SK-N-SH treated with all-trans-retinoic acid at 6 μM for 48 hours (cell line): ENCODE results near the gene BRPF1.

Source experiments
- BACH2 ChIP-seq: fragments of 250-450 bp; sonication (Bioruptor Pico); IDR thresholded peaks from 2 replicates; pipeline ENCODE4 v1.9.0; 2021; ENCODE audit warnings: mild to moderate bottlenecking, borderline replicate concordance
- CREB5 ChIP-seq: fragments of 250-450 bp; sonication (Bioruptor Pico); IDR thresholded peaks from 2 replicates; pipeline ENCODE4 v1.5.1; 2020; ENCODE audit warnings: low read depth, mild to moderate bottlenecking, moderate library complexity
- OSR1 ChIP-seq: fragments of 250-450 bp; sonication (Bioruptor Pico); IDR thresholded peaks from 2 replicates; pipeline ENCODE4 v1.8.0; 2022; ENCODE audit warnings: moderate library complexity, mild to moderate bottlenecking, inconsistent platforms
- PATZ1 ChIP-seq: fragments of 250-450 bp; sonication (Bioruptor Pico); IDR thresholded peaks from 2 replicates; pipeline ENCODE4 v1.8.0; 2020; ENCODE audit warnings: mild to moderate bottlenecking, moderate library complexity, borderline replicate concordance
- RARB ChIP-seq: fragments of 250-450 bp; sonication (Bioruptor Pico); IDR thresholded peaks from 2 replicates; pipeline ENCODE4 v1.8.0; 2021; ENCODE audit warnings: mild to moderate bottlenecking, moderate library complexity
- TOX ChIP-seq: fragments of 250-450 bp; sonication (Bioruptor Pico); IDR thresholded peaks from 2 replicates; pipeline ENCODE4 v1.8.0; 2021; ENCODE audit warnings: mild to moderate bottlenecking, moderate library complexity, borderline replicate concordance
- TSHZ2 ChIP-seq: fragments of 250-450 bp; sonication (Bioruptor Pico); IDR thresholded peaks from 2 replicates; pipeline ENCODE4 v1.5.0; 2020; ENCODE audit warnings: mild to moderate bottlenecking, moderate library complexity
- ZC3H10 ChIP-seq: fragments of 250-450 bp; sonication (Bioruptor Pico); IDR thresholded peaks from 2 replicates; pipeline ENCODE4 v1.5.1; 2021; ENCODE audit warnings: mild to moderate bottlenecking, moderate library complexity
- ZFP3 ChIP-seq: fragments of 250-450 bp; sonication (Bioruptor Pico); IDR thresholded peaks from 2 replicates; pipeline ENCODE4 v1.5.0; 2020; ENCODE audit warnings: mild to moderate bottlenecking, moderate library complexity
- ZNF70 ChIP-seq: fragments of 450-650 bp; formaldehyde crosslinking; IDR thresholded peaks from 2 replicates; pipeline ENCODE4 v1.5.0; 2020; ENCODE audit warnings: mild to moderate bottlenecking, moderate library complexity

GRCh38 chr3:9776896-9777693 lies 45.6 kb downstream of the BRPF1 start:
- no peak for TF ChIP-seq CREB5 (CRISPR knock-in tag)
- TF ChIP-seq PATZ1 (CRISPR knock-in tag): no peak
- TF ChIP-seq TSHZ2 (CRISPR knock-in tag): no peak
- TF ChIP-seq BACH2 (CRISPR knock-in tag): no peak
- TF ChIP-seq TOX (CRISPR knock-in tag): no peak
- no peak for TF ChIP-seq ZC3H10 (CRISPR knock-in tag)
- TF ChIP-seq OSR1: no peak
- no peak for TF ChIP-seq RARB
- no peak for TF ChIP-seq ZFP3 (CRISPR knock-in tag)
- no peak for TF ChIP-seq ZNF70 (CRISPR knock-in tag)
